HepG2 (cell line): ENCODE data around the gene COMMD1. TPM values are rescaled to one million over a fixed set of nuclear protein-coding genes. Genes with fewer than 3 reads are reported as not detected.

Experiments used
- E2F2 ChIP-seq: sonication (generic); formaldehyde crosslinking; IDR thresholded peaks from 2 replicates; pipeline ENCODE4 v1.4.0; 2020; ENCODE audit warnings: missing genetic modification reagents, borderline replicate concordance
- GFI1 ChIP-seq: sonication (generic); formaldehyde crosslinking; IDR thresholded peaks from 2 replicates; pipeline ENCODE4 v1.5.0; 2020; ENCODE audit warnings: missing genetic modification reagents, mild to moderate bottlenecking, borderline replicate concordance
- ISX ChIP-seq: sonication (generic); formaldehyde crosslinking; conservative IDR thresholded peaks from 2 replicates; pipeline ENCODE4 v1.5.0; 2020; ENCODE audit warnings: missing genetic modification reagents
- NAIF1 ChIP-seq: sonication (generic); formaldehyde crosslinking; IDR thresholded peaks from 2 replicates; pipeline ENCODE4 v1.5.0; 2020; ENCODE audit warnings: mild to moderate bottlenecking, missing genetic modification reagents, borderline replicate concordance
- REST ChIP-seq, 2 experiments: IDR thresholded peaks; 2 replicates each; pipeline ENCODE4 v1.6.1; 2011 to 2012; ENCODE audit warnings: low read length in 2 of 2, borderline replicate concordance in 1 of 2, low read depth in 1 of 2, mild to moderate bottlenecking in 1 of 2, moderate library complexity in 1 of 2
- SAFB2 ChIP-seq: sonication (generic); formaldehyde crosslinking; IDR thresholded peaks from 2 replicates; pipeline ENCODE4 v1.5.1; 2020; ENCODE audit warnings: missing genetic modification reagents, low read depth, mild to moderate bottlenecking, borderline replicate concordance
- TEAD3 ChIP-seq: optimal IDR thresholded peaks from 2 replicates; pipeline ENCODE3; 2016; ENCODE audit warnings: borderline replicate concordance
- ZBTB42 ChIP-seq: sonication (generic); formaldehyde crosslinking; IDR thresholded peaks from 2 replicates; pipeline ENCODE4 v1.5.0; 2020; ENCODE audit warnings: mild to moderate bottlenecking, missing genetic modification reagents
- ZNF10 ChIP-seq: sonication (generic); formaldehyde crosslinking; IDR thresholded peaks from 2 replicates; pipeline ENCODE4 v1.4.0; 2020; ENCODE audit warnings: mild to moderate bottlenecking, low read depth, missing genetic modification reagents, borderline replicate concordance
- ZNF160 ChIP-seq: sonication (generic); formaldehyde crosslinking; IDR thresholded peaks from 2 replicates; pipeline ENCODE4 v1.8.0; 2022; ENCODE audit warnings: mild to moderate bottlenecking, inconsistent platforms, missing genetic modification reagents
- ZNF790 ChIP-seq: sonication (generic); formaldehyde crosslinking; IDR thresholded peaks from 2 replicates; pipeline ENCODE4 v1.8.0; 2022; ENCODE audit warnings: missing genetic modification reagents, mild to moderate bottlenecking, borderline replicate concordance
- ZNF841 ChIP-seq: sonication (generic); formaldehyde crosslinking; IDR thresholded peaks from 2 replicates; pipeline ENCODE4 v1.8.1; 2023; ENCODE audit warnings: missing genetic modification reagents, borderline replicate concordance
- ZSCAN30 ChIP-seq: sonication (generic); formaldehyde crosslinking; IDR thresholded peaks from 2 replicates; pipeline ENCODE4 v1.5.0; 2020; ENCODE audit warnings: mild to moderate bottlenecking, missing genetic modification reagents
- polyA plus RNA-seq, 8 experiments: library from polyadenylated mRNA; depleted of rRNA in 3 of 8; stranded (reverse) in 7 of 8; unstranded in 1 of 8; fragments of >200 nt; fragmentation: Illumina TruSeq in 4 of 8; extraction: Trizol in 4 of 8; gene quantifications; 2 replicates each; pipeline versions ENCODE4 v1.2.1 to v1.2.3, GENCODE V29; 2011 to 2016; ENCODE audit warnings: low read depth in 4 of 8, missing spikeins in 1 of 8, mixed read lengths in 1 of 8; ENCODE audit not compliant: insufficient read depth in 1 of 8
- total RNA-seq, 5 experiments: library from RNA; depleted of rRNA; stranded (reverse); fragments of >200 nt; fragmentation: Illumina TruSeq; extraction: Trizol; gene quantifications; 2 replicates each; pipeline ENCODE4 v1.2.3, GENCODE V29; 2016; ENCODE audit warnings: low read depth in 1 of 5
- TF ChIP-seq, protein P1 (sequence below): sonication (generic); formaldehyde crosslinking; IDR thresholded peaks from 2 replicates; pipeline ENCODE4 v1.5.0; 2020; ENCODE audit warnings: missing genetic modification reagents, mild to moderate bottlenecking, borderline replicate concordance
- TF ChIP-seq, protein P2 (sequence below): IDR thresholded peaks from 2 replicates; pipeline ENCODE4 v1.6.1; 2016; ENCODE audit warnings: low read depth, control low read depth
- TF ChIP-seq, protein P3 (sequence below): sonication (generic); formaldehyde crosslinking; IDR thresholded peaks from 2 replicates; pipeline ENCODE4 v1.5.0; 2020; ENCODE audit warnings: missing genetic modification reagents

Gene COMMD1
- total and polyA plus RNA-seq, 2 of the 13 experiments (the other 11 are each of a cell fraction or from before 2014, with no cell fraction given): 25.7 to 105 TPM

DNA sequence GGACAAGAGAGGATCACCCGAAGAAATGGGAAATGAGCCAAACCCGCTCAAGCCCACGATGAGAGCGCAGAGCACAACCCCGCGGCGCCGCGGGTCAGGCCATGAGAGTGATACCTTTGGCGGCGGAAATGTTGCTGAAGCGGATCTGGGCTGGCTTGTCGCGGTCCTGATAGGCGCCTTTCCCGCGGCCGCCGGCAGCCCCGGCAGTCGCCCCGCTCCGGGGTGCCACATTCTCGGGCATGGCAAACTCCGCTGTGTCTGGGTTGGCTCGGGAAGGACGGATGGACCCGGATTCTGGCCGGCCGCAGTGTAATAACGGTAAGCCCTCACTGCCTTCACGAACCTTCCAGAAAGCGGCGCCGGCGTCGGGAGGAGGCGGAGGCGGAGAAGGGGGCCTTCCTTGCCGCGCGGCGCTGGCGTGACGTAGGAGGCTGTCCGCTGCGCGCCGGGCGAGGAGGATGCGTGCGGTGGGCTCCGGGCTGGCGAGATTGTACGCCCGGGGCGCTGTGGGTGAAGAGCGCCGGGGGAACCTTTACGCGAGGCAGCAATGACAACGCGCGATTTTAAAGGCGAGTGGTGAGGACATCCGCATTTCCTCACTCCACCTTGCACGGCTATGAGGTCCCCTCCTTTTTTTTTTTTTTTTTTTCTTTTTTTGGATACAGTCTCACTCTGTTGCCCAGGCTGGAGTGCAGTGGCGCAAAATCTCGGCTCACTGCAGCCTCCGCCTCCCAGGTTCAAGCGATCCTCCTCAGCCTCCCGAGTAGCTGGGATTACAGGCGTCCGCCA is 17.0 kb upstream of the COMMD1 start, which contains the start of gene CCT4 (continued):
- peak; percentile 68; the same call in 1 of the 2 replicates for TF ChIP-seq ZNF841 (CRISPR knock-in tag)
- no peak for TF ChIP-seq ZNF10 (CRISPR knock-in tag)
- peak; percentile 73 for TF ChIP-seq TEAD3 (CRISPR knock-in tag)
- TF ChIP-seq REST (IDR thresholded peaks at IDR 0.05; ENCODE audit: borderline replicate concordance in 1 of 2, low read depth in 1 of 2, low read length in 2 of 2): peak in 1 of 2 experiments; percentile 76; a peak in 1 of 4 replicates
- peak; percentile 85 for TF ChIP-seq ZBTB42
- peak; percentile 92; the same call in 1 of the 2 replicates for TF ChIP-seq ISX (CRISPR knock-in tag)
- TF ChIP-seq, protein P1, sequence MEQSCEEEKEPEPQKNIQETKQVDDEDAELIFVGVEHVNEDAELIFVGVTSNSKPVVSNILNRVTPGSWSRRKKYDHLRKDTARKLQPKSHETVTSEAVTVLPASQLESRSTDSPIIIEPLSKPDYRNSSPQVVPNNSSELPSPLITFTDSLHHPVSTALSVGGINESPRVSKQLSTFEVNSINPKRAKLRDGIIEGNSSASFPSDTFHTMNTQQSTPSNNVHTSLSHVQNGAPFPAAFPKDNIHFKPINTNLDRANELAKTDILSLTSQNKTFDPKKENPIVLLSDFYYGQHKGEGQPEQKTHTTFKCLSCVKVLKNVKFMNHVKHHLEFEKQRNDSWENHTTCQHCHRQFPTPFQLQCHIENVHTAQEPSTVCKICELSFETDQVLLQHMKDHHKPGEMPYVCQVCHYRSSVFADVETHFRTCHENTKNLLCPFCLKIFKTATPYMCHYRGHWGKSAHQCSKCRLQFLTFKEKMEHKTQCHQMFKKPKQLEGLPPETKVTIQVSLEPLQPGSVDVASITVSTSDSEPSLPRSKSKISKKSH: peak; percentile 67; the same call in 1 of the 2 replicates
- TF ChIP-seq, protein P2, sequence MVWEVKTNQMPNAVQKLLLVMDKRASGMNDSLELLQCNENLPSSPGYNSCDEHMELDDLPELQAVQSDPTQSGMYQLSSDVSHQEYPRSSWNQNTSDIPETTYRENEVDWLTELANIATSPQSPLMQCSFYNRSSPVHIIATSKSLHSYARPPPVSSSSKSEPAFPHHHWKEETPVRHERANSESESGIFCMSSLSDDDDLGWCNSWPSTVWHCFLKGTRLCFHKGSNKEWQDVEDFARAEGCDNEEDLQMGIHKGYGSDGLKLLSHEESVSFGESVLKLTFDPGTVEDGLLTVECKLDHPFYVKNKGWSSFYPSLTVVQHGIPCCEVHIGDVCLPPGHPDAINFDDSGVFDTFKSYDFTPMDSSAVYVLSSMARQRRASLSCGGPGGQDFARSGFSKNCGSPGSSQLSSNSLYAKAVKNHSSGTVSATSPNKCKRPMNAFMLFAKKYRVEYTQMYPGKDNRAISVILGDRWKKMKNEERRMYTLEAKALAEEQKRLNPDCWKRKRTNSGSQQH (CRISPR knock-in tag): peak; percentile 94; the same call in 1 of the 2 replicates
- TF ChIP-seq ZNF790: peak; percentile 97; the same call in 1 of the 2 replicates
- TF ChIP-seq ZNF160 (CRISPR knock-in tag): no peak; the same call in none of the 2 replicates
- TF ChIP-seq NAIF1: peak; percentile 87
- TF ChIP-seq ZSCAN30 (CRISPR knock-in tag): no peak
- TF ChIP-seq GFI1: peak; percentile 65; the same call in 1 of the 2 replicates
- TF ChIP-seq E2F2: no peak; the same call in 1 of the 2 replicates
- TF ChIP-seq SAFB2 (CRISPR knock-in tag): peak; percentile 87; the same call in 1 of the 2 replicates
- TF ChIP-seq, protein P3, sequence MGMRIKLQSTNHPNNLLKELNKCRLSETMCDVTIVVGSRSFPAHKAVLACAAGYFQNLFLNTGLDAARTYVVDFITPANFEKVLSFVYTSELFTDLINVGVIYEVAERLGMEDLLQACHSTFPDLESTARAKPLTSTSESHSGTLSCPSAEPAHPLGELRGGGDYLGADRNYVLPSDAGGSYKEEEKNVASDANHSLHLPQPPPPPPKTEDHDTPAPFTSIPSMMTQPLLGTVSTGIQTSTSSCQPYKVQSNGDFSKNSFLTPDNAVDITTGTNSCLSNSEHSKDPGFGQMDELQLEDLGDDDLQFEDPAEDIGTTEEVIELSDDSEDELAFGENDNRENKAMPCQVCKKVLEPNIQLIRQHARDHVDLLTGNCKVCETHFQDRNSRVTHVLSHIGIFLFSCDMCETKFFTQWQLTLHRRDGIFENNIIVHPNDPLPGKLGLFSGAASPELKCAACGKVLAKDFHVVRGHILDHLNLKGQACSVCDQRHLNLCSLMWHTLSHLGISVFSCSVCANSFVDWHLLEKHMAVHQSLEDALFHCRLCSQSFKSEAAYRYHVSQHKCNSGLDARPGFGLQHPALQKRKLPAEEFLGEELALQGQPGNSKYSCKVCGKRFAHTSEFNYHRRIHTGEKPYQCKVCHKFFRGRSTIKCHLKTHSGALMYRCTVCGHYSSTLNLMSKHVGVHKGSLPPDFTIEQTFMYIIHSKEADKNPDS (CRISPR knock-in tag): 0 out of 2 replicates have a peak, but pooled peaks have one; percentile 56
